ENCODE results near the gene CEBPE.
"Not testable (repeated sequence)": the region's sequence is repeated elsewhere in the genome, so short reads cannot be mapped to it uniquely, and the experiment has no call there.

Gene CEBPE

GRCh38 chr14:23120541-23121251, 1.6 kb upstream of the CEBPE start:
- DNase-seq: peak; percentile 89 to 90

- DNase-seq: peak; percentile 46 to 59
Measured at GRCh38 chr14:23119363-23120327, 590 bp upstream of the CEBPE start.

GRCh38 chr14:23117371-23118020, 1.6 kb downstream of the CEBPE start:
- no peak for DNase-seq

GRCh38 chr14:23115918-23116317, 3.1 kb downstream of the CEBPE start:
- no peak for DNase-seq

- no peak for DNase-seq
Measured at GRCh38 chr14:23115039-23115731, 3.9 kb downstream of the CEBPE start.

- no peak for DNase-seq
Measured at GRCh38 chr14:23114669-23115038, 4.4 kb downstream of the CEBPE start.

GRCh38 chr14:23114120-23114458, 5.0 kb downstream of the CEBPE start:
- no peak for DNase-seq

GRCh38 chr14:23113431-23114119, 5.5 kb downstream of the CEBPE start:
- DNase-seq: no peak

- no peak for DNase-seq
Measured at GRCh38 chr14:23112359-23113178, 6.5 kb downstream of the CEBPE start.

- DNase-seq: no peak
Measured at GRCh38 chr14:23110579-23111365, 8.3 kb downstream of the CEBPE start.

GRCh38 chr14:23109769-23110168, 9.3 kb downstream of the CEBPE start:
- DNase-seq: no peak

- DNase-seq: not testable (repeated sequence)
Measured at GRCh38 chr14:23108169-23108568, 10.9 kb downstream of the CEBPE start.

GRCh38 chr14:23107620-23108019, 11.4 kb downstream of the CEBPE start:
- DNase-seq: not testable (repeated sequence)

GRCh38 chr14:23106747-23107045, 12.4 kb downstream of the CEBPE start:
- DNase-seq: no peak

- DNase-seq: no peak
Measured at GRCh38 chr14:23105348-23105824, 13.7 kb downstream of the CEBPE start.

GRCh38 chr14:23104591-23105347, 14.3 kb downstream of the CEBPE start, which contains the start of gene CIROP:
CIROP (minus strand) TSS chr14:23104989; CDS start chr14:23104920, 69 bp downstream.
- no peak for DNase-seq

- DNase-seq: no peak
Measured at GRCh38 chr14:23104070-23104590, 14.9 kb downstream of the CEBPE start.

GRCh38 chr14:23103581-23103980, 15.5 kb downstream of the CEBPE start:
- no peak for DNase-seq

GRCh38 chr14:23102801-23103200, 16.3 kb downstream of the CEBPE start:
- DNase-seq: no peak
